Keratinocyte (primary cell): Measurements from ENCODE around the gene MTOR. TPM values are rescaled to one million over a fixed set of nuclear protein-coding genes. Genes with fewer than 3 reads are reported as not detected.

Experiments used
- DNase-seq: peaks from one replicate; pipeline ENCODE4 v3.0.0-alpha.2; 2011; ENCODE audit warnings: low read depth, missing footprints, low spot score
- FAIRE-seq: peaks from 2 replicates; lab custom pipeline; 2011; peaks lifted over from hg19 to GRCh38; lab: Jason Lieb, UNC
- H2AFZ ChIP-seq: 2 replicates; pipeline ENCODE4 v1.6.0; 2012; ENCODE audit warnings: low read length, control low read depth, inconsistent platforms; ENCODE audit not compliant: control insufficient read depth
- H3K27ac ChIP-seq: 2 replicates; pipeline ENCODE4 v1.5.1; 2011; ENCODE audit warnings: low read length; ENCODE audit not compliant: control insufficient read depth, insufficient read depth
- H3K27me3 ChIP-seq: 3 replicates; pipeline ENCODE4 v1.6.0; 2011; ENCODE audit warnings: low read length; ENCODE audit not compliant: control insufficient read depth, insufficient read depth; ENCODE audit errors: extremely low read depth
- H3K36me3 ChIP-seq, 2 experiments: 2 replicates in 1 of 2; 3 replicates in 1 of 2; pipeline ENCODE4 v1.5.1; 2011; ENCODE audit warnings: low read length in 2 of 2, mild to moderate bottlenecking in 1 of 2; ENCODE audit not compliant: control insufficient read depth in 2 of 2, insufficient read depth in 2 of 2; ENCODE audit errors: extremely low read depth in 1 of 2
- H3K4me1 ChIP-seq: 3 replicates; pipeline ENCODE4 v1.5.1; 2011; ENCODE audit warnings: low read length; ENCODE audit not compliant: control insufficient read depth, insufficient read depth; ENCODE audit errors: extremely low read depth
- H3K4me2 ChIP-seq: 3 replicates; pipeline ENCODE4 v1.6.0; 2011; ENCODE audit warnings: low read depth, low read length; ENCODE audit not compliant: control insufficient read depth, insufficient read depth; ENCODE audit errors: extremely low read depth
- H3K4me3 ChIP-seq, 3 experiments: fragments of 200-600 bp in 1 of 3; sonication (generic) in 1 of 3; 2 replicates in 2 of 3; 3 replicates in 1 of 3; pipeline ENCODE4 v1.5.1; 2011 to 2016; ENCODE audit warnings: low read length in 3 of 3, mild to moderate bottlenecking in 3 of 3, control low read depth in 2 of 3, inconsistent platforms in 1 of 3, low read depth in 1 of 3, mixed read lengths in 1 of 3, mixed run types in 1 of 3, moderate library complexity in 1 of 3; ENCODE audit not compliant: control insufficient read depth in 2 of 3, insufficient read depth in 2 of 3; ENCODE audit errors: extremely low read depth in 1 of 3
- H3K79me2 ChIP-seq: 2 replicates; pipeline ENCODE4 v1.6.0; 2012; ENCODE audit warnings: low read length; ENCODE audit not compliant: control insufficient read depth, insufficient read depth
- H3K9ac ChIP-seq: 3 replicates; pipeline ENCODE4 v1.6.0; 2011; ENCODE audit warnings: low read length; ENCODE audit not compliant: control insufficient read depth, insufficient read depth; ENCODE audit errors: extremely low read depth
- H3K9me1 ChIP-seq: 3 replicates; pipeline ENCODE4 v1.6.0; 2011; ENCODE audit warnings: low read length; ENCODE audit not compliant: control insufficient read depth, insufficient read depth; ENCODE audit errors: extremely low read depth
- H3K9me3 ChIP-seq: 2 replicates; pipeline ENCODE4 v1.5.1; 2012; ENCODE audit warnings: low read depth, low read length; ENCODE audit not compliant: control insufficient read depth
- H4K20me1 ChIP-seq: 3 replicates; pipeline ENCODE4 v1.6.0; 2011; ENCODE audit warnings: low read length; ENCODE audit not compliant: control insufficient read depth, insufficient read depth; ENCODE audit errors: extremely low read depth
- CTCF ChIP-seq, 3 experiments: IDR thresholded peaks in 1 of 3; conservative IDR thresholded peaks in 1 of 3; optimal IDR thresholded peaks in 1 of 3; 2 replicates in 2 of 3; 3 replicates in 1 of 3; pipeline versions ENCODE3 to v1.5.1; 2011; ENCODE audit warnings: low read length in 3 of 3, mild to moderate bottlenecking in 3 of 3, moderate library complexity in 2 of 3, control low read depth in 1 of 3, inconsistent platforms in 1 of 3; ENCODE audit not compliant: insufficient read depth in 2 of 3; ENCODE audit errors: extremely low read depth in 1 of 3
- EZH2 ChIP-seq: IDR thresholded peaks from one replicate; pipeline ENCODE4 v1.6.1; 2012; ENCODE audit warnings: inconsistent platforms, mild to moderate bottlenecking, low read length, moderate library complexity
- dilution Hi-C: fragments of 300-500 bp; cut with MboI; formaldehyde crosslinking; loops from one replicate; pipeline ENCODE4 v1.7.0; 2020; ENCODE audit warnings: low sequenced_read_pairs; ENCODE audit not compliant: extremely low pct_ligation_motif_present
- polyA plus RNA-seq, 5 experiments: library from polyadenylated mRNA; depleted of rRNA in 3 of 5; stranded (reverse) in 3 of 5; stranded (forward) in 1 of 5; unstranded in 1 of 5; fragments of >200 nt; gene quantifications; 1 replicate in 1 of 5; 2 replicates in 3 of 5; 3 replicates in 1 of 5; pipeline versions ENCODE4 v1.2.1 to v1.2.3, GENCODE V29; 2011 to 2012; ENCODE audit warnings: missing spikeins in 2 of 5, low read depth in 1 of 5, low replicate concordance in 1 of 5

MTOR gene
- polyA plus RNA-seq, 1 donor (not counting 4 experiments of a cell fraction or from before 2014, with no cell fraction given): 31.5 TPM

GRCh38 chr1:11214698-11215380 is 47.5 kb downstream of the MTOR start:
- FAIRE-seq: no peak
- TF ChIP-seq EZH2 (no peak), CTCF (optimal IDR thresholded peaks at IDR 0.05 in 1 of 3, IDR thresholded peaks at IDR 0.05 in 1 of 3, conservative IDR thresholded peaks at IDR 0.05 in 1 of 3; ENCODE audit: extremely low read depth in 1 of 3, insufficient read depth in 2 of 3, low read length in 3 of 3) (no peak)
- no peaks in the 10 kb centered on the region for H4K20me1 ChIP-seq
- no peak overlapping the region for H2AFZ ChIP-seq
- H3K4me2 ChIP-seq: no peak overlapping the region
- dilution Hi-C loops: no loop called here
- peaks cover 25 to 44% of the 10 kb centered on the region in 2 experiments for H3K36me3 ChIP-seq
- no peaks in the 10 kb centered on the region for H3K27me3 ChIP-seq
- H3K9me3 ChIP-seq: no peaks in the 10 kb centered on the region
- no peaks in the 10 kb centered on the region for H3K9me1 ChIP-seq
- no peak overlapping the region for H3K27ac ChIP-seq
- H3K9ac ChIP-seq: no peak overlapping the region
- no peaks in the 10 kb centered on the region for H3K4me1 ChIP-seq
- DNase-seq: no peak
- H3K79me2 ChIP-seq: no peaks in the 10 kb centered on the region
- H3K4me3 ChIP-seq: no peak overlapping the region

DNA sequence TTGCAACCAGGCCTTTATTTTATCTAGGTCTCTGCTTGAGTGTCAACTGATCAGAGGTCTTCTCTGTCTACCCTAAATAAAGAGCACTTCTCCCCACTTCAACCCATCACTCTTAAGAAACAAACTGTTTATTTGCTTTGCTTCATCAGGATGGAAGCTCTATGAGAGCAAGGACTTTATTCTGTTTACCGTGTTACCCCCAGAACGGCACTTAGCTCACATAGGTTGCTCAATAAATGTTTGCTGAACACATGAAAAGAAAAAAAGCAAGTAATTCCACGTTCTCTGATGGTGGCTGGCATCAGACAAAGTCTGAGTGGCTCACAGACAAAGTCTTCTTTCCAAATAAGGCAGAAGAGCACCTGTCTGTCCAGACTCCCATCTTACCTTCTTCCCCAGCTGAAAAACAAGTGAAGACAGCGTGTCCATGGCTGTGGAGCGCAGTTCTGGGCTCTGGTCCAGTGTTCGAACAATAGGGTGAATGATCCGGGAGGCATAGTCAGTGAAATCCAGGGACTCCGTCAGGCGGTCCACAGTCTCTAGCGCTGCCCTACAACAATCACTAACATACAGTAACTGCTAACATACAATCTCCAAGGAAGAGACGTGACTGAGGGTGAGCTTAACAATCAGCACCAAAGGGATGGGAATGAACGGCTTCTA is 50.3 kb downstream of the MTOR start:
- H3K4me2 ChIP-seq: no peak overlapping the region
- H3K9me3 ChIP-seq: no peaks in the 10 kb centered on the region
- no peak overlapping the region for H3K27ac ChIP-seq
- no peak overlapping the region for H3K9ac ChIP-seq
- H2AFZ ChIP-seq: no peak overlapping the region
- H3K4me3 ChIP-seq: no peak overlapping the region
- peaks cover 26 to 45% of the 10 kb centered on the region in 2 experiments for H3K36me3 ChIP-seq
- no peak for FAIRE-seq
- no peaks in the 10 kb centered on the region for H3K79me2 ChIP-seq
- no peak for DNase-seq
- H4K20me1 ChIP-seq: no peaks in the 10 kb centered on the region
- no peaks in the 10 kb centered on the region for H3K27me3 ChIP-seq
- TF ChIP-seq CTCF (optimal IDR thresholded peaks at IDR 0.05 in 1 of 3, IDR thresholded peaks at IDR 0.05 in 1 of 3, conservative IDR thresholded peaks at IDR 0.05 in 1 of 3; ENCODE audit: extremely low read depth in 1 of 3, insufficient read depth in 2 of 3, low read length in 3 of 3) (no peak), EZH2 (no peak)
- H3K9me1 ChIP-seq: no peaks in the 10 kb centered on the region
- H3K4me1 ChIP-seq: no peaks in the 10 kb centered on the region
- dilution Hi-C loops: no loop called here
